GM23338 (cell line): ENCODE results near the gene FGF3. TPM values are rescaled to one million over a fixed set of nuclear protein-coding genes. Genes with fewer than 3 reads are reported as not detected.

Experiments
- ATAC-seq: fragments of 200-7000 bp; cut with Tn5 transposase; 3 replicates; pipeline ENCODE4 v1.9.1; 2020
- DNase-seq: peaks from one replicate; pipeline ENCODE4 v3.0.0-alpha.2; 2015; ENCODE audit warnings: low spot score
- H2AFZ ChIP-seq: fragments of 200-600 bp; sonication (generic); 2 replicates; pipeline ENCODE4 v1.8.0; 2016; ENCODE audit warnings: antibody characterized with exemption, mild to moderate bottlenecking, moderate library complexity
- H3F3A ChIP-seq: fragments of 200-600 bp; sonication (generic); replicated peaks from 2 replicates; pipeline ENCODE4 v1.8.0; 2017; ENCODE audit warnings: antibody characterized with exemption, mixed run types, low read depth
- H3K27ac ChIP-seq: fragments of 200-600 bp; sonication (generic); 2 replicates; pipeline ENCODE4 v1.6.1; 2016; ENCODE audit warnings: low read depth
- H3K27me3 ChIP-seq: fragments of 200-600 bp; sonication (generic); 2 replicates; pipeline ENCODE4 v1.8.0; 2016; ENCODE audit warnings: mild to moderate bottlenecking, mixed run types, moderate library complexity; ENCODE audit not compliant: insufficient read depth
- H3K36me3 ChIP-seq: fragments of 200-600 bp; sonication (generic); 2 replicates; pipeline ENCODE4 v1.8.0; 2016; ENCODE audit warnings: mild to moderate bottlenecking; ENCODE audit not compliant: insufficient read depth
- H3K4me1 ChIP-seq: fragments of 200-600 bp; sonication (generic); 2 replicates; pipeline ENCODE4 v1.8.0; 2016; ENCODE audit warnings: mild to moderate bottlenecking, moderate library complexity; ENCODE audit not compliant: insufficient read depth
- H3K4me2 ChIP-seq: fragments of 200-600 bp; sonication (generic); 2 replicates; pipeline ENCODE4 v1.7.1; 2017; ENCODE audit warnings: mixed run types
- H3K4me3 ChIP-seq: fragments of 200-600 bp; sonication (generic); 2 replicates; pipeline ENCODE4 v1.6.1; 2016; ENCODE audit warnings: mixed run types
- H3K79me2 ChIP-seq: fragments of 200-600 bp; sonication (generic); replicated peaks from 2 replicates; pipeline ENCODE4 v1.8.0; 2017; ENCODE audit warnings: mild to moderate bottlenecking; ENCODE audit not compliant: insufficient read depth
- H3K9me2 ChIP-seq: fragments of 200-600 bp; sonication (generic); 2 replicates; pipeline ENCODE4 v1.8.0; 2017; ENCODE audit not compliant: insufficient read depth
- H4K20me1 ChIP-seq: fragments of 200-600 bp; sonication (generic); replicated peaks from 2 replicates; pipeline ENCODE4 v1.8.0; 2017; ENCODE audit warnings: mild to moderate bottlenecking; ENCODE audit not compliant: insufficient read depth
- H3K27ac Mint-ChIP-seq: 2 replicates; pipeline ENCODE4 v1.8.0; 2020; ENCODE audit warnings: inconsistent platforms, mild to moderate bottlenecking, moderate library complexity, mixed read lengths
- H3K27me3 Mint-ChIP-seq: 3 replicates; pipeline ENCODE4 v1.8.0; 2022; ENCODE audit warnings: low read depth, mild to moderate bottlenecking, moderate library complexity, mixed read lengths, inconsistent platforms; ENCODE audit not compliant: insufficient read depth, poor library complexity
- H3K36me3 Mint-ChIP-seq: 3 replicates; pipeline ENCODE4 v1.8.0; 2021; ENCODE audit warnings: low read depth, mild to moderate bottlenecking, inconsistent platforms, moderate library complexity, mixed read lengths
- H3K4me1 Mint-ChIP-seq: 3 replicates; pipeline ENCODE4 v1.8.0; 2020; ENCODE audit warnings: mild to moderate bottlenecking, inconsistent platforms, mixed read lengths
- H3K4me3 Mint-ChIP-seq: 3 replicates; pipeline ENCODE4 v1.8.0; 2021; ENCODE audit warnings: moderate library complexity, mild to moderate bottlenecking, inconsistent platforms, mixed read lengths
- H3K9me3 Mint-ChIP-seq: 3 replicates; pipeline ENCODE4 v1.8.0; 2020; ENCODE audit warnings: moderate library complexity, mild to moderate bottlenecking, inconsistent platforms, mixed read lengths
- CREB1 ChIP-seq: fragments of 250-450 bp; sonication (Bioruptor Pico); IDR thresholded peaks from 2 replicates; pipeline ENCODE4 v1.5.0; 2020; ENCODE audit warnings: low read depth, mild to moderate bottlenecking, moderate library complexity
- ETS1 ChIP-seq: IDR thresholded peaks from 2 replicates; pipeline ENCODE4 v1.6.1; 2016; ENCODE audit warnings: antibody characterized with exemption
- EZH2 ChIP-seq: fragments of 200-600 bp; sonication (generic); IDR thresholded peaks from one replicate; pipeline ENCODE4 v1.8.0; 2017; ENCODE audit warnings: antibody characterized with exemption, mild to moderate bottlenecking, low read depth; ENCODE audit not compliant: unreplicated experiment
- EZH2phosphoT487 ChIP-seq: fragments of 200-600 bp; sonication (generic); IDR thresholded peaks from one replicate; pipeline ENCODE4 v1.8.1; 2018; ENCODE audit warnings: antibody characterized with exemption; ENCODE audit not compliant: unreplicated experiment
- JUNB ChIP-seq: IDR thresholded peaks from one replicate; pipeline ENCODE4 v1.6.1; 2016; ENCODE audit warnings: antibody characterized with exemption; ENCODE audit not compliant: unreplicated experiment
- NANOG ChIP-seq: IDR thresholded peaks from 2 replicates; pipeline ENCODE4 v1.6.1; 2016; ENCODE audit warnings: antibody characterized with exemption, borderline replicate concordance
- POLR2AphosphoS5 ChIP-seq: IDR thresholded peaks from 2 replicates; pipeline ENCODE4 v1.6.1; 2016; ENCODE audit warnings: antibody characterized with exemption, low read depth
- REST ChIP-seq: IDR thresholded peaks from one replicate; pipeline ENCODE4 v1.6.1; 2018; ENCODE audit warnings: antibody characterized with exemption; ENCODE audit not compliant: unreplicated experiment
- STAT1 ChIP-seq: IDR thresholded peaks from one replicate; pipeline ENCODE4 v1.6.1; 2016; ENCODE audit warnings: antibody characterized with exemption; ENCODE audit not compliant: unreplicated experiment
- ZNF114 ChIP-seq: fragments of 250-450 bp; sonication (Bioruptor Pico); IDR thresholded peaks from 2 replicates; pipeline ENCODE4 v1.5.0; 2020; ENCODE audit warnings: mild to moderate bottlenecking, moderate library complexity
- ZNF331 ChIP-seq: fragments of 250-450 bp; sonication (Bioruptor Pico); IDR thresholded peaks from 2 replicates; pipeline ENCODE4 v1.5.0; 2020; ENCODE audit warnings: low read depth, mild to moderate bottlenecking, moderate library complexity
- polyA plus RNA-seq: library from polyadenylated mRNA; unstranded; fragments of >200 nt; fragmentation: Nextera tagmentation; extraction: Ambion mirVana; gene quantifications from 2 replicates; pipeline ENCODE4 v1.2.1, GENCODE V29; 2016
- total RNA-seq: library from RNA; depleted of rRNA; stranded (reverse); fragments of >200 nt; shearing (Covaris generic); gene quantifications from 2 replicates; pipeline ENCODE4 v1.2.3, GENCODE V29; 2014
- TF ChIP-seq, protein P1 (sequence below), 2 experiments: fragments of 200-600 bp in 1 of 2; sonication (generic) in 1 of 2; conservative IDR thresholded peaks; 2 replicates each; pipeline versions ENCODE4 v1.5.1 to v1.6.1; 2016 to 2017; ENCODE audit warnings: antibody characterized with exemption in 2 of 2, low read depth in 2 of 2, mild to moderate bottlenecking in 2 of 2, moderate library complexity in 1 of 2
- TF ChIP-seq, protein P2 (sequence below): fragments of 250-450 bp; sonication (Bioruptor Pico); IDR thresholded peaks from 2 replicates; pipeline ENCODE4 v1.5.0; 2020; ENCODE audit warnings: mild to moderate bottlenecking, moderate library complexity

The FGF3 gene
- total and polyA plus RNA-seq, 2 experiments from 2014 or later: 1.2 TPM; not detected in 1

GRCh38 chr11:69787906-69788305 lies 31.3 kb downstream of the FGF3 start:
- Histone ChIP-seq H4K20me1 (no peaks in the 10 kb centered on the region), H3K4me3 (no peak overlapping the region), H3K9me2 (no peaks in the 10 kb centered on the region), H3K4me1 (no peaks in the 10 kb centered on the region; the same call in 1 of the 2 replicates), H3K27ac (no peak overlapping the region), H2AFZ (peak overlapping the region; percentile 72; the same call in 1 of the 2 replicates), H3K36me3 (no peaks in the 10 kb centered on the region), H3K4me2 (no peak overlapping the region), H3K27me3 (no peaks in the 10 kb centered on the region), H3F3A (no peaks in the 10 kb centered on the region), H3K79me2 (no peaks in the 10 kb centered on the region)
- H3K36me3 Mint-ChIP-seq: no peaks in the 10 kb centered on the region
- H3K9me3 Mint-ChIP-seq: no peaks in the 10 kb centered on the region
- H3K4me1 Mint-ChIP-seq: peaks cover 3% of the 10 kb centered on the region
- H3K27me3 Mint-ChIP-seq: peaks cover 4% of the 10 kb centered on the region
- DNase-seq (no peak), ATAC-seq (peak; percentile 22; the same call in 2 of the 3 replicates)
- TF ChIP-seq ZNF331 (CRISPR knock-in tag) (no peak), ZNF114 (CRISPR knock-in tag) (no peak), NANOG (no peak), POLR2AphosphoS5 (no peak), CREB1 (CRISPR knock-in tag) (no peak), EZH2 (no peak), REST (no peak), ETS1 (no peak), STAT1 (no peak), EZH2phosphoT487 (no peak), JUNB (no peak)
- TF ChIP-seq, protein P1, sequence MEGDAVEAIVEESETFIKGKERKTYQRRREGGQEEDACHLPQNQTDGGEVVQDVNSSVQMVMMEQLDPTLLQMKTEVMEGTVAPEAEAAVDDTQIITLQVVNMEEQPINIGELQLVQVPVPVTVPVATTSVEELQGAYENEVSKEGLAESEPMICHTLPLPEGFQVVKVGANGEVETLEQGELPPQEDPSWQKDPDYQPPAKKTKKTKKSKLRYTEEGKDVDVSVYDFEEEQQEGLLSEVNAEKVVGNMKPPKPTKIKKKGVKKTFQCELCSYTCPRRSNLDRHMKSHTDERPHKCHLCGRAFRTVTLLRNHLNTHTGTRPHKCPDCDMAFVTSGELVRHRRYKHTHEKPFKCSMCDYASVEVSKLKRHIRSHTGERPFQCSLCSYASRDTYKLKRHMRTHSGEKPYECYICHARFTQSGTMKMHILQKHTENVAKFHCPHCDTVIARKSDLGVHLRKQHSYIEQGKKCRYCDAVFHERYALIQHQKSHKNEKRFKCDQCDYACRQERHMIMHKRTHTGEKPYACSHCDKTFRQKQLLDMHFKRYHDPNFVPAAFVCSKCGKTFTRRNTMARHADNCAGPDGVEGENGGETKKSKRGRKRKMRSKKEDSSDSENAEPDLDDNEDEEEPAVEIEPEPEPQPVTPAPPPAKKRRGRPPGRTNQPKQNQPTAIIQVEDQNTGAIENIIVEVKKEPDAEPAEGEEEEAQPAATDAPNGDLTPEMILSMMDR (conservative IDR thresholded peaks at IDR 0.05; ENCODE audit: low read depth in 2 of 2): no peak
- TF ChIP-seq, protein P2, sequence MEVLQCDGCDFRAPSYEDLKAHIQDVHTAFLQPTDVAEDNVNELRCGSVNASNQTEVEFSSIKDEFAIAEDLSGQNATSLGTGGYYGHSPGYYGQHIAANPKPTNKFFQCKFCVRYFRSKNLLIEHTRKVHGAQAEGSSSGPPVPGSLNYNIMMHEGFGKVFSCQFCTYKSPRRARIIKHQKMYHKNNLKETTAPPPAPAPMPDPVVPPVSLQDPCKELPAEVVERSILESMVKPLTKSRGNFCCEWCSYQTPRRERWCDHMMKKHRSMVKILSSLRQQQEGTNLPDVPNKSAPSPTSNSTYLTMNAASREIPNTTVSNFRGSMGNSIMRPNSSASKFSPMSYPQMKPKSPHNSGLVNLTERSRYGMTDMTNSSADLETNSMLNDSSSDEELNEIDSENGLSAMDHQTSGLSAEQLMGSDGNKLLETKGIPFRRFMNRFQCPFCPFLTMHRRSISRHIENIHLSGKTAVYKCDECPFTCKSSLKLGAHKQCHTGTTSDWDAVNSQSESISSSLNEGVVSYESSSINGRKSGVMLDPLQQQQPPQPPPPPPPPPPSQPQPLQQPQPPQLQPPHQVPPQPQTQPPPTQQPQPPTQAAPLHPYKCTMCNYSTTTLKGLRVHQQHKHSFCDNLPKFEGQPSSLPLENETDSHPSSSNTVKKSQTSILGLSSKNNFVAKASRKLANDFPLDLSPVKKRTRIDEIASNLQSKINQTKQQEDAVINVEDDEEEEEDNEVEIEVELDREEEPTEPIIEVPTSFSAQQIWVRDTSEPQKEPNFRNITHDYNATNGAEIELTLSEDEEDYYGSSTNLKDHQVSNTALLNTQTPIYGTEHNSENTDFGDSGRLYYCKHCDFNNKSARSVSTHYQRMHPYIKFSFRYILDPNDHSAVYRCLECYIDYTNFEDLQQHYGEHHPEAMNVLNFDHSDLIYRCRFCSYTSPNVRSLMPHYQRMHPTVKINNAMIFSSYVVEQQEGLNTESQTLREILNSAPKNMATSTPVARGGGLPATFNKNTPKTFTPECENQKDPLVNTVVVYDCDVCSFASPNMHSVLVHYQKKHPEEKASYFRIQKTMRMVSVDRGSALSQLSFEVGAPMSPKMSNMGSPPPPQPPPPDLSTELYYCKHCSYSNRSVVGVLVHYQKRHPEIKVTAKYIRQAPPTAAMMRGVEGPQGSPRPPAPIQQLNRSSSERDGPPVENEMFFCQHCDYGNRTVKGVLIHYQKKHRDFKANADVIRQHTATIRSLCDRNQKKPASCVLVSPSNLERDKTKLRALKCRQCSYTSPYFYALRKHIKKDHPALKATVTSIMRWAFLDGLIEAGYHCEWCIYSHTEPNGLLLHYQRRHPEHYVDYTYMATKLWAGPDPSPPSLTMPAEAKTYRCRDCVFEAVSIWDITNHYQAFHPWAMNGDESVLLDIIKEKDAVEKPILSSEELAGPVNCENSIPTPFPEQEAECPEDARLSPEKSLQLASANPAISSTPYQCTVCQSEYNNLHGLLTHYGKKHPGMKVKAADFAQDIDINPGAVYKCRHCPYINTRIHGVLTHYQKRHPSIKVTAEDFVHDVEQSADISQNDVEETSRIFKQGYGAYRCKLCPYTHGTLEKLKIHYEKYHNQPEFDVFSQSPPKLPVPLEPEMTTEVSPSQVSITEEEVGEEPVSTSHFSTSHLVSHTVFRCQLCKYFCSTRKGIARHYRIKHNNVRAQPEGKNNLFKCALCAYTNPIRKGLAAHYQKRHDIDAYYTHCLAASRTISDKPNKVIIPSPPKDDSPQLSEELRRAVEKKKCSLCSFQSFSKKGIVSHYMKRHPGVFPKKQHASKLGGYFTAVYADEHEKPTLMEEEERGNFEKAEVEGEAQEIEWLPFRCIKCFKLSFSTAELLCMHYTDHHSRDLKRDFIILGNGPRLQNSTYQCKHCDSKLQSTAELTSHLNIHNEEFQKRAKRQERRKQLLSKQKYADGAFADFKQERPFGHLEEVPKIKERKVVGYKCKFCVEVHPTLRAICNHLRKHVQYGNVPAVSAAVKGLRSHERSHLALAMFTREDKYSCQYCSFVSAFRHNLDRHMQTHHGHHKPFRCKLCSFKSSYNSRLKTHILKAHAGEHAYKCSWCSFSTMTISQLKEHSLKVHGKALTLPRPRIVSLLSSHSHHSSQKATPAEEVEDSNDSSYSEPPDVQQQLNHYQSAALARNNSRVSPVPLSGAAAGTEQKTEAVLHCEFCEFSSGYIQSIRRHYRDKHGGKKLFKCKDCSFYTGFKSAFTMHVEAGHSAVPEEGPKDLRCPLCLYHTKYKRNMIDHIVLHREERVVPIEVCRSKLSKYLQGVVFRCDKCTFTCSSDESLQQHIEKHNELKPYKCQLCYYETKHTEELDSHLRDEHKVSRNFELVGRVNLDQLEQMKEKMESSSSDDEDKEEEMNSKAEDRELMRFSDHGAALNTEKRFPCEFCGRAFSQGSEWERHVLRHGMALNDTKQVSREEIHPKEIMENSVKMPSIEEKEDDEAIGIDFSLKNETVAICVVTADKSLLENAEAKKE (CRISPR knock-in tag): no peak
- no peak overlapping the region for H3K4me3 Mint-ChIP-seq
- no peak overlapping the region for H3K27ac Mint-ChIP-seq
